HG03521 (cell line): ENCODE measurements around the gene ZNF189.

Experiments
- ATAC-seq: cut with Tn5 transposase; IDR thresholded peaks from one replicate; pipeline ENCODE4 v1.9.1; 2021; ENCODE audit warnings: mild to moderate bottlenecking, moderate library complexity; ENCODE audit not compliant: unreplicated experiment

The ZNF189 gene

DNA sequence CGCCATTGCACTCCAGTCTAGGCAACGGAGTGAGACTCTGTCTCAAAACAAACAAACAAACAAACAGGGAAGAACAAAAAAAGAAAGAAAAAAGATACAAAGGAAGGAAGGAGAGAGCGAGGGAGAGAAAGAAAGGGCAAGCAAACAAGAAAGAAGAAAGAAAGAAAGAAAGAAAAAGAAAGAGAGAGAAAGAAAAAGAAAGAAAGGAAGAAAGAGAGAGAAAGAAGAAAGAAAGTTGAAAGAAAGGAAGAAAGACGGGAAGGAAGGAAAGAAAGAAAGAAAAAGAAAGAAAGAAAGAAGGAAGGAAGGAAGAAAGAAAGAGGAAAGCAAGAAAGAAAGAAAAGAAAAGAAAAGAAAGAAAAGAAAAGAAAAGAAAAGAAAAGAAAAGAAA, 50.0 kb downstream of the ZNF189 start:
- no peak for ATAC-seq

GRCh38 chr9:101449071-101449721, 50.5 kb downstream of the ZNF189 start:
- ATAC-seq = peak; percentile 99

DNA sequence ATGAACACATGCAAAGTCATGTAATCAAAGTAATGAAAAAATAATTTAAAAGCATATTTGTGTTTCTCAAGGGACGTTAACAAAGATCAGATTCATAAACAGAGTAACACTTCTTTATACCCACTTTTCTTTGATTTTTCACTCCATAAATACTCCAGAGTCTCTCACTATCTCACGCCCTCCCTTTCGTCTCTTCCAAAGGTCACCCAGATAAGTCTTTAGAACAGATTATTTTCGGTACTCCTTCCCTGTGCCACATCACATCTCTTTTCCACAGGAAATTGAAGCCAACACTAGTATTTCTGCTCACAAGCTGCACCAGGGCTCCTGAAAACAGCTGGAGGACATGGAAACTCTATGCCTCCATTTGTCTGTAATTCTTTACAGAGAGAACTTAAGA, 52.3 kb downstream of the ZNF189 start:
- ATAC-seq = no peak

GRCh38 chr9:101451498-101451897, 52.8 kb downstream of the ZNF189 start:
- ATAC-seq = no peak

DNA sequence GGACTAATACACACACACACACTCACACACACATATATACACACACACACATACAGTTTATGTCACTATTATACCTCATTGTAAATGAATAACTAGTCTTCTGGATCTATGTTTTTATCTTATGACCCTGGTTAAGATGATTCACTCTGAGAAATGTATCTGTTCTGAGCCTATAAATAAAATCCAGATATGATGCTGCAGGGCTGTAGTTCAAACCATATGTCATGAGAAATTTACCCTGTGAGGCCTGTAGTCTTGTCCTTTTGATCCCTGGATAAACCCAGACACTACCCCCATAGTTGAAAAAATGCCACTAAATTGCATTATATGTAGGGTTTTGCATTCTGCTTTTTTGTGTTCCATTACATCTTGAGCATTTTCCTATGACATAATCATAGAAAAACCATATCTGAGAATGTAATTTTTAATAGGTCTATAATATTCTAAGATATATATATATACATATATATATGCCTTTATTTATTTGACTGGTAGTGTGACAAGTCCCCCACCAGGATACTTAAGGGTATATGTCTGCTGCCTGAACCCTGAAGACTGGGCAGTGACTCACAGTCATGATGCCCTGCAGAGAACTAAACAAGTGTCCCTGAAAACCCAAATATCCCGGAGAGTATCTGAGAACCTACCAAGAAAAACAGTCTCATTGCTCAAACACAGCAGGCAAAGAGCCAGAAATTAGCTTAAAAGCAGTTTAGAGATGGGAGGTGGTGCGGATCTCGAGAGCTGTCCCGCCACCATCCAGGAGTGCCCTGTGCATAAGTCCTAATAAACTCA, 55.3 kb downstream of the ZNF189 start:
- ATAC-seq = no peak

GRCh38 chr9:101455656-101456240, 57.1 kb downstream of the ZNF189 start:
- no peak for ATAC-seq

- ATAC-seq = no peak
These were observed 58.4 kb downstream of the ZNF189 start for GRCh38 chr9:101457003-101457402.

DNA sequence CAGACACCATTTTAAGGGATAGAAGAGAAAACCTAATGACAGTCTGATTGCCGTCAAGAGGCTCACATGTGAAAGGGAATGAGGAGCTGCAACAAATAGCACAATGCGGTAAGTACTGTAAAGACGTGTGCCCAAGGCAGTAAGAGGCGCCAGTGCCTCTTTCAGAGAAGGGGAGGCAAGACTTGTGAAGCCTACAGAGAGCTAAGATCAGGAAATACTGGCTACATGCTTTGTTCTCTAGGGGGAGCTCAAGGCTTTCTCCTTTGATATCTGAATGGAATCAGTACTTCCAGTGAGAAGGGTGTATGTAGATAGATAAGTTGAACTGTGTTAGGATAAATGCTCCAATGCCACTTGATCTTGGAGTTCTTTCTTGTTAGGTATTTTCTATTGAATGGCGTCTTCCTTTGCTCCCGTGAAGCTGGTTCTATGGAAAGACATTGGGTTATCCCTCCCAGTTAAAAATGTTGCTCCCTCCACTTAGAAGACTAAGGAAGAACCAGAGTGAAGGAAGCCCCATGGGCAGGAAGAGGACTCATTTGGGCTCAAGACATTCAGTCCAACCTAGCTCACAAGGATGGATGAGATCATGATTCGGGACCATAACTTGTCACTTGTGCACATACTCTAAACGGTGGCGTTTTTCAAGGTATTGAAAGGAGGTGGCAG, 60.4 kb downstream of the ZNF189 start:
- ATAC-seq = no peak
